Progenitor cell of endocrine pancreas (in vitro differentiated cells): Measurements from ENCODE around the gene ZDHHC1. TPM values are rescaled to one million over a fixed set of nuclear protein-coding genes. Genes with fewer than 3 reads are reported as not detected.

Source experiments
- DNase-seq: peaks from one replicate; pipeline ENCODE4 v3.0.0; 2021; ENCODE audit warnings: low spot score; ENCODE audit not compliant: unreplicated experiment
- H3K27ac Mint-ChIP-seq: 2 replicates; pipeline ENCODE4 v1.8.0; 2021; ENCODE audit warnings: mild to moderate bottlenecking, moderate library complexity, mixed read lengths
- H3K27me3 Mint-ChIP-seq: 2 replicates; pipeline ENCODE4 v1.8.0; 2021; ENCODE audit warnings: mixed read lengths
- H3K36me3 Mint-ChIP-seq: 2 replicates; pipeline ENCODE4 v1.8.0; 2022; ENCODE audit warnings: mixed read lengths; ENCODE audit not compliant: insufficient read depth
- H3K4me1 Mint-ChIP-seq: 2 replicates; pipeline ENCODE4 v1.8.0; 2021; ENCODE audit warnings: low read depth, mixed read lengths
- H3K4me3 Mint-ChIP-seq: 2 replicates; pipeline ENCODE4 v1.8.0; 2021; ENCODE audit warnings: low read depth, mild to moderate bottlenecking, moderate library complexity, mixed read lengths
- H3K9me3 Mint-ChIP-seq: 2 replicates; pipeline ENCODE4 v1.8.0; 2021; ENCODE audit warnings: low read depth, mixed read lengths
- CTCF ChIP-seq: fragments of 200-600 bp; sonication (generic); IDR thresholded peaks from one replicate; pipeline ENCODE4 v1.5.0; 2021; ENCODE audit warnings: antibody characterized with exemption, mild to moderate bottlenecking; ENCODE audit not compliant: unreplicated experiment
- total RNA-seq: library from RNA; stranded (reverse); gene quantifications from 2 replicates; pipeline ENCODE4 v1.2.1, GENCODE V29; 2021

Gene ZDHHC1
- total RNA-seq, 1 donor from 2014 or later: 16.5 TPM

- Mint-ChIP-seq H3K27ac (no peak overlapping the region), H3K4me1 (no peaks in the 10 kb centered on the region), H3K4me3 (no peak overlapping the region), H3K9me3 (no peaks in the 10 kb centered on the region), H3K27me3 (no peaks in the 10 kb centered on the region), H3K36me3 (peaks cover 2% of the 10 kb centered on the region)
- DNase-seq: no peak
- no peak for TF ChIP-seq CTCF
Measured at GRCh38 chr16:67444259-67445125, 28.2 kb upstream of the ZDHHC1 start.

DNA sequence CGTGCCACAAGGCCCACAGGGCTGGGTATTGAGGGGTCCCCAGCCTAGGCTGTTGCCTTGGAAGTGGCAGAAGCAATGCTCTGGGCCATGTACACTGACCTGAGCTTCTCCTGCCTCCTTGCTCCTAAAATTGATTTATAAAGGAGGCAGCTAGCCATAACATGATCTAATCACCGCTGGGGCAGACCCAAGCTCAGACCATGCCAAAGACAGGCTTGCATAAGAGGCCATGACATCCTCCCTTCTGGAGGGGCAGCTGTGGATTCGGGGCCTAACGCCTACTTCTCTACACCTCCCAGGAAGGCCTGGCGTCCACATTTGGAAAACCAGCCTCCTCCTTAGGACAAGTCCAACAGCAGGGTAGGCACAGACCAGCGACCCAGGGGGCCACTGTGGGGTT, 27.0 kb upstream of the ZDHHC1 start:
- Mint-ChIP-seq H3K36me3 (peaks cover 1% of the 10 kb centered on the region), H3K4me3 (no peak overlapping the region), H3K27me3 (no peaks in the 10 kb centered on the region), H3K4me1 (no peaks in the 10 kb centered on the region), H3K9me3 (no peaks in the 10 kb centered on the region), H3K27ac (no peak overlapping the region)
- no peak for DNase-seq
- TF ChIP-seq CTCF: no peak

DNA sequence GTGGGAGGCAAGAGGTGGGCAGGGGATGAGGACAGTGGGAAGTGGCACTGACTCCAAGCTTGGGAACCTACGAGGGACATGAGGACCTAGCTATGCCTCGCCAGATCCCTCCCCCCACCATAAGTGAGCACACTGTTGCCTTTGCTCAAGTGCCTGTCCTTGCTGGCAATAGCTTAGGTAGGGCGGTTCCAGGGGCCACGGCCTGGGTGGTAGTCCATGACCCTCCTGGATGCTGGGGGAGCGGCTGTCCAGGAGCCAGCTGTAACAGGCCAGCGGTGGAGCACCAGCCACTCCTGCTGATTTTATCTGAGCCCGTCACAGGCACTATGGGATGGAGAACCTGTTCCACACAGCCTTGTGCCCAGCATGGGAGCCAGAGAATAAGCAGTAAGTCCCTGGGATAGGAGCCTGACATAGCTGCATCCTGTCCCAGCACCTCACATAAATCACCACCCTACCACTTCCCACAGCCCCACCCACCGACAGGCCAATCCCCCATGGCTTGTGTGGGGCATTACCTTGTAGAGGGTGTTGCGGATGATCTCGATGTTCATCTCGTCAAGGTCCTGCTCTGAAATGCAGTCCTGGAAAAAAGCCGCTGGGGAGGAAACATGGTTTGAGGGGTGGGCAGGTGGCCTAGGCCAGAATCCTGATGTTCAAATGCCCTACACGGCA, 26.4 kb upstream of the ZDHHC1 start:
- no peaks in the 10 kb centered on the region for H3K4me1 Mint-ChIP-seq
- no peak overlapping the region for H3K27ac Mint-ChIP-seq
- H3K9me3 Mint-ChIP-seq: no peaks in the 10 kb centered on the region
- TF ChIP-seq CTCF: no peak
- no peak overlapping the region for H3K4me3 Mint-ChIP-seq
- no peak for DNase-seq
- no peaks in the 10 kb centered on the region for H3K27me3 Mint-ChIP-seq
- peaks cover 1% of the 10 kb centered on the region for H3K36me3 Mint-ChIP-seq

- H3K4me1 Mint-ChIP-seq: no peaks in the 10 kb centered on the region
- no peaks in the 10 kb centered on the region for H3K9me3 Mint-ChIP-seq
- peak overlapping the region; percentile 69 for H3K27ac Mint-ChIP-seq
- DNase-seq: no peak
- H3K4me3 Mint-ChIP-seq: no peak overlapping the region
- peaks cover 2% of the 10 kb centered on the region for H3K36me3 Mint-ChIP-seq
- no peak for TF ChIP-seq CTCF
- no peaks in the 10 kb centered on the region for H3K27me3 Mint-ChIP-seq
Measured at GRCh38 chr16:67441907-67442306, 25.6 kb upstream of the ZDHHC1 start.

- no peak for DNase-seq
- Mint-ChIP-seq H3K27ac (peak overlapping the region; percentile 69), H3K9me3 (no peaks in the 10 kb centered on the region), H3K4me3 (no peak overlapping the region), H3K4me1 (no peaks in the 10 kb centered on the region), H3K36me3 (peaks cover 3% of the 10 kb centered on the region), H3K27me3 (no peaks in the 10 kb centered on the region)
- TF ChIP-seq CTCF: no peak
Measured at GRCh38 chr16:67441271-67441753, 25.0 kb upstream of the ZDHHC1 start.
